PC-3 (cell line): Measurements from ENCODE around the gene SYCP3.

ENCODE experiments used
- CTCF ChIP-seq: fragments of 300-600 bp; sonication (generic); conservative IDR thresholded peaks from 2 replicates; pipeline ENCODE4 v1.5.1; 2017; ENCODE audit warnings: antibody characterized with exemption, low read depth, mild to moderate bottlenecking, low read length
- EZH2phosphoT487 ChIP-seq: fragments of 300-600 bp; sonication (generic); IDR thresholded peaks from 2 replicates; pipeline ENCODE4 v1.6.1; 2018; ENCODE audit warnings: mild to moderate bottlenecking, antibody characterized with exemption, low read length, borderline replicate concordance

GRCh38 chr12:101748907-101749306 lies 9.6 kb upstream of the SYCP3 start:
- TF ChIP-seq CTCF (no peak), EZH2phosphoT487 (no peak)
